Gastroesophageal sphincter (tissue), 4 donors: ENCODE measurements around the gene TMEM145. TPM values are rescaled to one million over a fixed set of nuclear protein-coding genes. Genes with fewer than 3 reads are reported as not detected.
A peak's percentile ranks its signal among the peaks of the same experiment; 100 is the strongest.

Experiments used
- ATAC-seq: fragments of 150-250 bp; one replicate; pipeline ENCODE4 v1.9.1; 2016; ENCODE audit warnings: mild to moderate bottlenecking, moderate library complexity
- H3K27ac ChIP-seq, 4 donors: fragments of 200-600 bp; sonication (generic) in 3 of 4; 1 replicate in 3 of 4; 2 replicates in 1 of 4; pipeline ENCODE4 v1.5.1; 2016 to 2019
- H3K27me3 ChIP-seq: fragments of 200-600 bp; sonication (generic); one replicate; pipeline ENCODE4 v1.5.1; 2019
- H3K36me3 ChIP-seq, 2 donors: fragments of 200-600 bp; sonication (generic); one replicate each; pipeline ENCODE4 v1.5.1; 2019; ENCODE audit warnings: control low read depth in 1 of 2
- H3K4me1 ChIP-seq, 3 donors: fragments of 200-600 bp; sonication (generic); 1 replicate in 2 of 3; 2 replicates in 1 of 3; pipeline ENCODE4 v1.5.1; 2016 to 2019; ENCODE audit warnings: control low read depth in 2 of 3
- H3K4me3 ChIP-seq, 2 donors: fragments of 200-600 bp; sonication (generic); one replicate each; pipeline ENCODE4 v1.5.1; 2019; ENCODE audit warnings: mild to moderate bottlenecking in 1 of 2, moderate library complexity in 1 of 2
- H3K9me3 ChIP-seq, 3 donors: fragments of 200-600 bp; sonication (generic); one replicate each; pipeline ENCODE4 v1.5.1; 2017 to 2019; ENCODE audit warnings: control low read depth in 2 of 3
- CTCF ChIP-seq, 4 experiments: fragments of 200-600 bp in 2 of 4; fragments of 450-650 bp in 2 of 4; sonication (generic) in 1 of 4; IDR thresholded peaks; one replicate each; pipeline ENCODE4 v1.5.1; 2017 to 2019; ENCODE audit warnings: antibody characterized with exemption in 4 of 4, mild to moderate bottlenecking in 2 of 4, moderate library complexity in 2 of 4
- EP300 ChIP-seq: sonication (generic); formaldehyde crosslinking; IDR thresholded peaks from one replicate; pipeline ENCODE4 v1.6.1; 2017; ENCODE audit warnings: antibody characterized with exemption, mild to moderate bottlenecking
- POLR2A ChIP-seq, 2 donors: fragments of 450-650 bp; IDR thresholded peaks; one replicate each; pipeline ENCODE4 v1.6.1; 2017; ENCODE audit warnings: antibody characterized with exemption in 2 of 2, mild to moderate bottlenecking in 2 of 2, moderate library complexity in 1 of 2
- POLR2AphosphoS5 ChIP-seq: sonication (generic); formaldehyde crosslinking; IDR thresholded peaks from one replicate; pipeline ENCODE4 v1.6.1; 2017; ENCODE audit warnings: antibody characterized with exemption
- WGBS, 2 donors: methylation state at CpG; one replicate each; pipeline ENCODE4 v1.1.5; 2018; ENCODE audit warnings: low coverage in 1 of 2; 5-methylcytosine and 5-hydroxymethylcytosine counted together
- total RNA-seq, 4 donors: library from RNA; depleted of rRNA; stranded (reverse); fragments of >200 nt; gene quantifications; one replicate each; pipeline ENCODE4 v1.1.0, GENCODE V29; 2016

Gene TMEM145
- total RNA-seq, 4 donors from 2014 or later: 0.27 TPM; not detected in 3

- Histone ChIP-seq H3K27me3 (no peaks in the 10 kb centered on the region), H3K36me3 (peaks cover 0 to 18% of the 10 kb centered on the region in 2 donors), H3K4me1 (peaks cover 0 to 78% (median 55%) of the 10 kb centered on the region in 3 donors), H3K9me3 (no peaks in the 10 kb centered on the region), H3K27ac (peak overlapping the region; percentile 91 to 99 (median 98)), H3K4me3 (peak overlapping the region; percentile 38 to 68)
- TF ChIP-seq CTCF (IDR thresholded peaks at IDR 0.05) (peak in 2 of 4 experiments; percentile 11 to 28), POLR2A (IDR thresholded peaks at IDR 0.05) (peak; percentile 46 to 49), POLR2AphosphoS5 (peak; percentile 46), EP300 (no peak)
- ATAC-seq: peak; percentile 78
- 4 to 5% methylated on average over 10 of the region's 74 CpGs for WGBS, 2 donors
These were observed 29.7 kb upstream of the TMEM145 start for GRCh38 chr19:42283188-42284065.

DNA sequence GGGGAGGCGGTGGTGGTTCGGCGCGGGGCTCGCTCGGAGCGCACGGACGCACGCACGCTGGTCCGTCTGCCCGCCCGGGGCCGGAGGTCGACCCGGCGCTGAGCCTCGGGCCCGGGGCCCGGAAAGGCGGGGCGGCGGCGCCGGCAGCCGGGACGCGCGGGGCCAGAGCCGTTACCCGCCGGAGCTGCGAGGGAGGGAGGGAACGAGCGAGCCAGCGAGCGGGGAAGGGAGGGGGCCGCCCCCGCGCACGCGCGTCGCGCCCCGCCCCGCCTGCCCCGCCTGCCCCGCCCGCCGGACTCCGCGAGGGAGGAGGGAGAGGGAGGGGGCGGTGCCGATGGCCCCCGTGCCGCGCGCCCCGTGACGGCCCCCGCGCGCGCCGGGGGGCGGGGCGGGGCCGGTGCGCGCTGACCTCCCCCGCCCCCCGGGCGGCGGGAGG, 29.0 kb upstream of the TMEM145 start:
- H3K36me3 ChIP-seq: peaks cover 0 to 24% of the 10 kb centered on the region in 2 donors
- peak; percentile 63 for ATAC-seq
- H3K9me3 ChIP-seq: no peaks in the 10 kb centered on the region
- no peaks in the 10 kb centered on the region for H3K27me3 ChIP-seq
- TF ChIP-seq POLR2A (IDR thresholded peaks at IDR 0.05): peak; percentile 55 to 88
- TF ChIP-seq POLR2AphosphoS5: no peak
- peak in 1 of 4 experiments; percentile 10 for TF ChIP-seq CTCF (IDR thresholded peaks at IDR 0.05)
- H3K27ac ChIP-seq: peak overlapping the region; percentile 31 to 99 (median 98)
- peak overlapping the region; percentile 38 to 68 for H3K4me3 ChIP-seq
- WGBS, 2 donors: no CpG with 5 or more reads among the region's 76 CpGs
- peaks cover 0 to 72% (median 49%) of the 10 kb centered on the region in 3 donors for H3K4me1 ChIP-seq

DNA sequence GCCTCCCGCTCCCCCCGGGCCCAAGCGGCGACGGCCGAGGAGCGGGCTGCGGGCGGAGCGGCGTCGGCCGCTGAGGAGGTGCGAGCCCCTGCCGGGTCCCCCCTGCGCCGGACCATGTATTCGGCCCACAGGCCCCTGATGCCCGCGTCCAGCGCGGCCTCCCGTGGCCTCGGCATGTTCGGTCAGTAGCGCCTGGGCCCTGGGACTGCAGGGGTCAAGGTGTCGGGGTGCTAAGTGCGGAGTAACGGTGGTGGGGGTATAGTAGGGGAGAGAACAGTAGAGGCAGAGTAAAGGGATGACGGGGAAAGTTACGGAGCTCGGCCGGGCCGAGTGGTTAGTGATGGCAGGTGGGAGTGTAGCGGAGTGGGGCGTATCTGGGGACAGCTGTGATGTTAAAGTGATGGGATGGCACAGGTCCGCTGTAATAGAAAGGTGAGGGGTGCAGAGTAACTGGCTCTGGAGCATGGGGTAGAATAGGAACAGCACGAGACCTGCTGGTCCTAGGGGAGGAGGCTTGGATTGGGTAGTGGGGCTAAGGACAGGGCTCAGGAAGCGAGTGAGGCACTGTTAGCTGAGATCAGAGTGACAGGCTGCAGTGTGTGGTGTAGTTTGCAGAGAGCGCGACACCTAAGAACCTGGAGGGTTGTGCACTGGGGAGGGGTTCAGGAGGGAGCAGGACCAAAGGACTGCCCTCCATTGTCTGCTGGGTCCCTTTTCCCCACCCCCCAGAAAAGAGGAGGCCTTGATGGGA, 28.3 kb upstream of the TMEM145 start:
- Histone ChIP-seq H3K27me3 (no peaks in the 10 kb centered on the region), H3K4me3 (peak overlapping the region; percentile 33 to 68), H3K9me3 (no peaks in the 10 kb centered on the region), H3K4me1 (peaks cover 0 to 65% (median 43%) of the 10 kb centered on the region in 3 donors), H3K27ac (peak overlapping the region; percentile 11 to 99 (median 98)), H3K36me3 (peaks cover 0 to 31% of the 10 kb centered on the region in 2 donors)
- no peak for ATAC-seq
- 0 to 4% methylated on average over 10 to 15 of the region's 41 CpGs for WGBS, 2 donors
- TF ChIP-seq POLR2AphosphoS5: no peak
- no peak for TF ChIP-seq EP300
- TF ChIP-seq POLR2A (IDR thresholded peaks at IDR 0.05): no peak
- TF ChIP-seq CTCF (IDR thresholded peaks at IDR 0.05): no peak

DNA sequence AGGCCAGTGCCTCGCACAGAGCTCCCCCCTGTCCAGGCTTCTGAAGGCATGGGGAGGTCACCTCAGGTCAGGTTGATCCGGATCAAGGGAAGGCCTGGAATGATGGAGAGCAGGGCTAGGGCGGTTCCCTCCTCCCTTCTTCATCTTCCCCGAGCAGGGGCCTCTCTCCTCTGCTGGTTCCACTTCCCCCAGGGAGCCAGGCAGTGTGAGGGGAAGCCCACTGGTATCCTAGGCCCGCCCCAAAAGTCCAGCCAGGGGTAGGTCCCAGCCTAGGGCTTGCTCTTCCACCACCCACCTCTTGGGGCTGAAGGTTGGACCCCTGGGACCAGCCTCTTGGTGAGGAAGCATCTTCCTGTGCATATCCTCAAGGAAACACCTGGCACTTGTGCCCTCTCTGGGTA, 27.6 kb upstream of the TMEM145 start:
- Histone ChIP-seq H3K27me3 (no peaks in the 10 kb centered on the region), H3K4me3 (peak overlapping the region in 1 of 2 donors; percentile 68), H3K36me3 (peaks cover 0 to 39% of the 10 kb centered on the region in 2 donors), H3K9me3 (no peaks in the 10 kb centered on the region), H3K27ac (peak overlapping the region; percentile 7 to 99 (median 98)), H3K4me1 (peaks cover 0 to 59% (median 43%) of the 10 kb centered on the region in 3 donors)
- no CpG with 5 or more reads among the region's 5 CpGs for WGBS, 2 donors
- no peak for ATAC-seq
- no peak for TF ChIP-seq POLR2AphosphoS5

DNA sequence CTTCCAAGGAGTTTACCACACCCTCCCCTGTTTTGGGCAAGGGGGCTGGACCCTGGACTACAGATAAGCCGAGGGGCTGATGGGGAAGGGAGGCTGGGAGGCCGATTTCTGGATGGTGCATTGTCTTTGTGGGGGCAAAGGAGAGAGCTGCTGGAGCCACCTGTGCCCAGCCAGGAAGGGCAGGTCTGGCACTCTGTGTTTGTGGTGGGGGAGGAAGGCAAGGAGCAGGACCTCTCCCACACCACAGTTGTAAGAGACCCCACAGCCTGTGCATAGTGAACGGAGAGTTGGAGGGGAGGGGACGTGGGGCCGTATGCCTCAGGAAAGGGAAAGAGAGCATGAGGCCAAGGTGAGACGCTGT, 27.1 kb upstream of the TMEM145 start:
- ATAC-seq: no peak
- Histone ChIP-seq H3K4me1 (peaks cover 0 to 59% (median 42%) of the 10 kb centered on the region in 3 donors), H3K36me3 (peaks cover 0 to 43% of the 10 kb centered on the region in 2 donors), H3K27me3 (no peaks in the 10 kb centered on the region), H3K9me3 (no peaks in the 10 kb centered on the region), H3K27ac (peak overlapping the region; percentile 7 to 99 (median 98)), H3K4me3 (peak overlapping the region in 1 of 2 donors; percentile 68)
- TF ChIP-seq POLR2AphosphoS5: no peak
- TF ChIP-seq POLR2A (IDR thresholded peaks at IDR 0.05): no peak
- no peak for TF ChIP-seq CTCF (IDR thresholded peaks at IDR 0.05)
- TF ChIP-seq EP300: no peak
- WGBS, 2 donors: 40% methylated on average over 1 of the region's 6 CpGs; no CpG with 5 or more reads in 1 of the 2 donors
